Measurements from ENCODE around the gene HOXD3. TPM values are rescaled to one million over a fixed set of nuclear protein-coding genes. Genes with fewer than 3 reads are reported as not detected.

HOXD3 gene
- total and polyA plus RNA-seq, 8 donors, result 0.15 to 1.0 (median 0.40) TPM; not detected in 1

- H3K36me3 ChIP-seq, result no peaks in the 10 kb centered on the region
- H3K27ac ChIP-seq, result no peak overlapping the region
- no peak overlapping the region for H3K4me3 ChIP-seq
- peaks cover 99 to 100% of the 10 kb centered on the region in 2 donors for H3K27me3 ChIP-seq
- no peaks in the 10 kb centered on the region for H3K9me3 ChIP-seq
- TF ChIP-seq, protein P1, sequence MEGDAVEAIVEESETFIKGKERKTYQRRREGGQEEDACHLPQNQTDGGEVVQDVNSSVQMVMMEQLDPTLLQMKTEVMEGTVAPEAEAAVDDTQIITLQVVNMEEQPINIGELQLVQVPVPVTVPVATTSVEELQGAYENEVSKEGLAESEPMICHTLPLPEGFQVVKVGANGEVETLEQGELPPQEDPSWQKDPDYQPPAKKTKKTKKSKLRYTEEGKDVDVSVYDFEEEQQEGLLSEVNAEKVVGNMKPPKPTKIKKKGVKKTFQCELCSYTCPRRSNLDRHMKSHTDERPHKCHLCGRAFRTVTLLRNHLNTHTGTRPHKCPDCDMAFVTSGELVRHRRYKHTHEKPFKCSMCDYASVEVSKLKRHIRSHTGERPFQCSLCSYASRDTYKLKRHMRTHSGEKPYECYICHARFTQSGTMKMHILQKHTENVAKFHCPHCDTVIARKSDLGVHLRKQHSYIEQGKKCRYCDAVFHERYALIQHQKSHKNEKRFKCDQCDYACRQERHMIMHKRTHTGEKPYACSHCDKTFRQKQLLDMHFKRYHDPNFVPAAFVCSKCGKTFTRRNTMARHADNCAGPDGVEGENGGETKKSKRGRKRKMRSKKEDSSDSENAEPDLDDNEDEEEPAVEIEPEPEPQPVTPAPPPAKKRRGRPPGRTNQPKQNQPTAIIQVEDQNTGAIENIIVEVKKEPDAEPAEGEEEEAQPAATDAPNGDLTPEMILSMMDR (IDR thresholded peaks at IDR 0.05), result no peak
- no peak for ATAC-seq
- no peak for DNase-seq
- intact Hi-C loops (cut with DNase I), result no loop called here
- peaks cover 0 to 10% of the 10 kb centered on the region in 2 donors for H3K4me1 ChIP-seq
Measured at GRCh38 chr2:176117823-176118371, 39.2 kb upstream of the HOXD3 start.

DNA sequence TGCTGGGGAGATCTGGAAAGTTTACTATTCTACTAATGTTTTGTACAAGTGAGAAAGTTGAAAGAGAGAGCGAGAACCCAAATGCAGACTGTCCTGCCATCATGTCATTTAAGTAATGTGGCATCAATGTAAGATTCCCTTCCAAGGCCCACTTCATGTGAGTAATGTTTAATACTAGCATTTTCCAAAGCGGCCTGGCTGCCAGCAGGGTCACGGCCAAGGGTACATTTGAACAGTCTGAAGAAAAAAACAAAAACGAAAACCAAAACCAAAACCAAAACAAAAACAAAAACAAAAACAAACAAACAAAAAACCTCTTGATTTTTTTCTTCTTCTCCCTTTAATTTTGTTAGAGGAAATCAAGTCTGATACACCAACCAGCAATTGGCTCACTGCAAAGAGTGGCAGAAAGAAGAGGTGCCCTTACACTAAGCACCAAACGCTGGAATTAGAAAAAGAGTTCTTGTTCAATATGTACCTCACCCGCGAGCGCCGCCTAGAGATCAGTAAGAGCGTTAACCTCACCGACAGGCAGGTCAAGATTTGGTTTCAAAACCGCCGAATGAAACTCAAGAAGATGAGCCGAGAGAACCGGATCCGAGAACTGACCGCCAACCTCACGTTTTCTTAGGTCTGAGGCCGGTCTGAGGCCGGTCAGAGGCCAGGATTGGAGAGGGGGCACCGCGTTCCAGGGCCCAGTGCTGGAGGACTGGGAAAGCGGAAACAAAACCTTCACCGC, 38.3 kb upstream of the HOXD3 start:
- DNase-seq (no peak), ATAC-seq (no peak)
- intact Hi-C loops (cut with DNase I), result no loop called here
- Histone ChIP-seq H3K36me3 (no peaks in the 10 kb centered on the region), H3K27me3 (peaks cover 99 to 100% of the 10 kb centered on the region in 2 donors), H3K27ac (no peak overlapping the region), H3K9me3 (no peaks in the 10 kb centered on the region), H3K4me3 (no peak overlapping the region), H3K4me1 (peaks cover 0 to 19% of the 10 kb centered on the region in 2 donors)
- TF ChIP-seq, protein P1 (IDR thresholded peaks at IDR 0.05), result no peak

DNA sequence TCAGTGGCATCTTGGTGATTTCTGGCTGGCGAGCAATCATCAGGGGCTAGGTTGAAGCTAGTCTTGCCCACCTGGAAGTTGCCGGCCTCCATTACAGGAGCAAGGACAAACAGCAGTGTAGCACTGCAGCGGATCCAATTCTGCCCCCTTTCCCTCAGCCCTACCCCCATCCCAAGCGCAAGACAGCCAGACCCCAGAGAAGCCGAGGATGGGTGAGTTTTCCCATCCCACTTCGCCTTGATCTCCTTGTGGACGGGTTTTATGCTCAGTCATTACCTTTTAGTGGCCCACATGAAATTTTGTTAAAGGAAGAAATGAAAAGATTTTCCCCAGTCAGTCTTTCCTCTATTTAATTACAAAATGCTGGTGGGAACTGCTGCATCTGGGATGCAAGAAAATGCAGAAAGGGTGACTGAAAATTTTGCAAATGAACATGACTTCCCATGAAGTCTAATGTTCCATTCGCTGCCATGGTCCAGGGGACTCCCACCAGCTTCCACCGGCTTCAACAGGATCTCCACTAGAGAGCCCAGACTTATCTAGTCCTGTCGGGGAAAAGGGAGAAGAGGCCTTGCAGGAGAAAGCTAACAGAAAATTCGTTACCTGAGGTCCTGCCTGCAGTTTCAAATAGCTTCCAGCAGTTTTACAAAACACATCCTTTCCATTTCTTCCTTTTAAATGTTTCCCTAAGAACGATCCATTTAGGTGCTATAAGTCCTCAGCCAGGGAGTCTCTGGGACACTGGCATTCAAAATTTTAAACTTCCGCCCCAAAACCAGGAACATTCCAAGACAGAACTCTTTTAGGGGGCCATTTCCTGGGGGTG, 36.5 kb upstream of the HOXD3 start:
- DNase-seq (no peak), ATAC-seq (no peak)
- Histone ChIP-seq H3K4me3 (no peak overlapping the region), H3K9me3 (no peaks in the 10 kb centered on the region), H3K27ac (no peak overlapping the region), H3K4me1 (peaks cover 0 to 20% of the 10 kb centered on the region in 2 donors), H3K36me3 (no peaks in the 10 kb centered on the region), H3K27me3 (peaks cover 99 to 100% of the 10 kb centered on the region in 2 donors)
- TF ChIP-seq, protein P1 (IDR thresholded peaks at IDR 0.05), result no peak
- intact Hi-C loops (cut with DNase I), result no loop called here

DNA sequence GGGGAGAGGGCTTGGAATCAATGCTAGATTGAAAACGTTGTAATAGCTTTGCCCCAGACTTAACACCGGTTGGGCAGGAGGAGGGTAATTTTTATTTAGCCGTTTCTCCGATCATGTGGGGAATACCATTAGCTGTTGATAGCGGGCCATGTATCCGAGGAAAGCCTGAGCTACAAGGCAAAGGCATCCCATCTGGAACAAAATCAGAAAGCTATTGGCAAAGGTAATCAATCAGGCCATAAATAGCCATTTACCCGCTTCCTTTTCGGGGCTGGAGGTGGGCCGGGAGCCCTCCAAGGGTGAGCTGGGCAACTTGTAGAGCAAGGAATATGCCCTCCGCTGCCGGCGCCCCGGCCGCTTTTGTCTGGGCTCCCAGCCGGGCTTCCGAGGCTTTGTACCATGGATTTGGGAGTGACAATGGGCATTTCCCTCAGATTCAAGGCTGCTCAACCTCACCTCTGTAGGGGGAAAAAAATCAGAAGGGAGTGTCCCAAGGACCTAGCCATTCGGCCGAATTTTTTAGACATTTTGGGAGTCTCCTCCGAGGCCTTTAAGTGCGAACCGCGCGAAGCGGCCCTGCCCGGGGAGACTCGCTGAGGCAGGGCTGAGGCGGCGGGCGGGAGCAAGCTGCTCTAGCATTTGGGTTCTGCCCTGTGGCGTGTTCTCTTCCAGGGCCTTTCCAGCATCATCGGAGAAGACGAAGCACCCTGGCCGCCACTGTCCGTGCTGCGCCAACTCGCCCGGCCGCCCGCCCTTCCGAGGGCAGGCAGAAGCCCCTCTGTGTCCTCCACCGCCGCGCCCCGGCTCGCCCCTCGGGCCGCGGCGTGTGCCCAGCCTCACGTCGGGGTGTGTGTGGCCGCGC, 35.7 kb upstream of the HOXD3 start:
- H3K27ac ChIP-seq, result no peak overlapping the region
- H3K36me3 ChIP-seq, result no peaks in the 10 kb centered on the region
- intact Hi-C loops (cut with DNase I), result no loop called here
- no peak overlapping the region for H3K4me3 ChIP-seq
- H3K27me3 ChIP-seq, result peaks cover 99 to 100% of the 10 kb centered on the region in 2 donors
- no peak for ATAC-seq
- DNase-seq, result peak in 1 of 4 donors; percentile 60
- TF ChIP-seq, protein P1 (IDR thresholded peaks at IDR 0.05), result no peak
- H3K4me1 ChIP-seq, result peaks cover 0 to 20% of the 10 kb centered on the region in 2 donors
- H3K9me3 ChIP-seq, result no peaks in the 10 kb centered on the region

Measured in left lung (tissue), 10 donors.